ENCODE data around the gene SSR2. TPM values are rescaled to one million over a fixed set of nuclear protein-coding genes. Genes with fewer than 3 reads are reported as not detected.

Gene SSR2
- total RNA-seq, 2 donors from 2014 or later = 204 to 208 TPM

DNA sequence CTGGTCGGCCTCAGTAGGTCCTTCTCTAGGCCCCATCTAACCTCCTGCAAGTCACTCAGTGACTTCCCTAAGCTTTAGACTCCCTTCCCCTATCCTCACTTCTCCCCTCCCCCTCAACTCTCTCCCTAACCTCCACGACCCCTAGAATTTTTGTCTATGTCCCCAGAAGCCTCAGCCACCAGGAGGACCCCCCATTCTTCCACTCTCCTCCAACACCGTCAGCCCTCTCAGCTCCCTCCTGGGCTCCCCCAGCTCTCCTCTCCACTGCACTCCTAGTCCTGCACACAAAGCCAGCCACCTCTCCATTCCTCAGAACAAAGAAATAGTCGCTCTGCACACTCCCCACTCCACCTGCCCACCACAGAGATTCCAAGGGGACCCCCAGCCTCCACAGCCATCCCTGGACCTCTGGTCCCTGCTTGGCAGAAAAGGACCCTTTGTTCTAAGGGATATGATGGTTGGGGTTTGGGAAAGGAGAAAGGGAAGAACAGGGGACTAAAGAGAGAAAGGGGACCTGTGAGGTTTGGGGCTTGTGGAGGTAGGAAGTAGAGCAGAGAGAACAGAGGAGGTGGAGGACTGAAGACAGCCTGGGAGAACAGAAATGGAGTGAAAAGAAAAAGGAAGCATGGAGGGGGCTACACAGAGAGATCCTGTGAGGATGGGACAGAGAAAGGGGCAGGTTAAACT, 45.2 kb downstream of the SSR2 start:
- Histone ChIP-seq H3K4me1 (peaks cover 9% of the 10 kb centered on the region), H3K9ac (ENCODE audit: low read depth in 2 of 2, low read length in 2 of 2) (peak overlapping the region; percentile 90 to 93)

GRCh38 chr1:155974208-155975115, 46.3 kb downstream of the SSR2 start:
- intact Hi-C loops (cut with DNase I) = no loop called here
- Histone ChIP-seq H3K9me3 (no peaks in the 10 kb centered on the region), H3K36me3 (no peaks in the 10 kb centered on the region), H3K9ac (ENCODE audit: low read depth in 2 of 2, low read length in 2 of 2) (peak overlapping the region; percentile 14 to 93), H3K4me3 (peak overlapping the region; percentile 6), H3K27me3 (no peaks in the 10 kb centered on the region), H3K27ac (peak overlapping the region; percentile 8), H3K4me1 (peaks cover 4% of the 10 kb centered on the region)
- no peak for TF ChIP-seq CTCF (IDR thresholded peaks at IDR 0.05)
- DNase-seq = no peak

More for the DNA sequence above, 45.2 kb downstream of the SSR2 start:
- intact Hi-C loops (cut with DNase I) = no loop called here
- H3K36me3 ChIP-seq = no peaks in the 10 kb centered on the region
- no peak for TF ChIP-seq CTCF (IDR thresholded peaks at IDR 0.05)
- peak overlapping the region; percentile 87 for H3K4me3 ChIP-seq
- peak overlapping the region; percentile 87 for H3K27ac ChIP-seq
- no peaks in the 10 kb centered on the region for H3K27me3 ChIP-seq
- no peak for DNase-seq
- no peaks in the 10 kb centered on the region for H3K9me3 ChIP-seq

- H3K4me1 ChIP-seq = peaks cover 4% of the 10 kb centered on the region
- intact Hi-C loops (cut with DNase I) = no loop called here
- no peaks in the 10 kb centered on the region for H3K36me3 ChIP-seq
- H3K27ac ChIP-seq = no peak overlapping the region
- no peak overlapping the region for H3K9ac ChIP-seq (ENCODE audit: low read depth in 2 of 2, low read length in 2 of 2)
- no peak overlapping the region for H3K4me3 ChIP-seq
- no peak for TF ChIP-seq CTCF (IDR thresholded peaks at IDR 0.05)
- no peaks in the 10 kb centered on the region for H3K9me3 ChIP-seq
- no peak for DNase-seq
- H3K27me3 ChIP-seq = no peaks in the 10 kb centered on the region
Measured at GRCh38 chr1:155973723-155974122, 47.0 kb downstream of the SSR2 start.

GRCh38 chr1:155971910-155972809, 48.6 kb downstream of the SSR2 start:
- TF ChIP-seq CTCF (IDR thresholded peaks at IDR 0.05) = no peak

More at GRCh38 chr1:155971910-155972809, 48.6 kb downstream of the SSR2 start:
- no peak for DNase-seq
- Histone ChIP-seq H3K4me3 (no peak overlapping the region), H3K36me3 (no peaks in the 10 kb centered on the region), H3K27me3 (no peaks in the 10 kb centered on the region), H3K9me3 (no peaks in the 10 kb centered on the region), H3K27ac (peak overlapping the region; percentile 27), H3K9ac (ENCODE audit: low read depth in 2 of 2, low read length in 2 of 2) (peak overlapping the region in 1 of 2 donors; percentile 8), H3K4me1 (peaks cover 4% of the 10 kb centered on the region)
- intact Hi-C loops (cut with DNase I) = no loop called here
